PC-3 (cell line): Measurements from ENCODE around the gene PTH2. TPM values are rescaled to one million over a fixed set of nuclear protein-coding genes. Genes with fewer than 3 reads are reported as not detected.

Experiments
- ATAC-seq: fragments of 200-7000 bp; cut with Tn5 transposase; 2 replicates; pipeline ENCODE4 v1.9.1; 2020; ENCODE audit warnings: mild to moderate bottlenecking, moderate library complexity
- BruUV-seq: library from RNA; stranded (reverse); fragments of 400-500 nt; replicated peaks from 2 replicates; lab custom pipeline; 2021; lab: Mats Ljungman, UMichigan
- CTCF ChIA-PET: fragments of 300-600 bp; sonication (Branson Sonifier 250); formaldehyde crosslinking; loops from one replicate; lab custom pipeline; 2022; ENCODE audit warnings: antibody characterized with exemption; lab: Charles Lee
- POLR2A ChIA-PET: fragments of 300-600 bp; sonication (Branson Sonifier 250); formaldehyde crosslinking; loops from one replicate; lab custom pipeline; 2022; ENCODE audit warnings: antibody characterized with exemption; ENCODE audit not compliant: unreplicated experiment; lab: Charles Lee
- DNase-seq: peaks from one replicate; pipeline ENCODE4 v3.0.0-alpha.2; 2015
- H2AFZ ChIP-seq: fragments of 300-600 bp; sonication (generic); 2 replicates; pipeline ENCODE4 v1.6.0; 2016; ENCODE audit warnings: antibody characterized with exemption, low read length
- H3F3A ChIP-seq: fragments of 300-600 bp; sonication (generic); one replicate; pipeline ENCODE4 v1.6.0; 2017; ENCODE audit warnings: antibody characterized with exemption, low read length, control low read depth, mild to moderate bottlenecking; ENCODE audit not compliant: unreplicated experiment
- H3K27ac ChIP-seq: fragments of 300-600 bp; sonication (generic); 2 replicates; pipeline ENCODE4 v1.5.1; 2016; ENCODE audit warnings: mild to moderate bottlenecking, low read length
- H3K27me3 ChIP-seq: fragments of 300-600 bp; sonication (generic); 2 replicates; pipeline ENCODE4 v1.6.1; 2016; ENCODE audit warnings: low read length, mixed read lengths
- H3K36me3 ChIP-seq: fragments of 300-600 bp; sonication (generic); 2 replicates; pipeline ENCODE4 v1.6.1; 2016; ENCODE audit warnings: low read depth, mixed run types, low read length, mixed read lengths
- H3K4me1 ChIP-seq: fragments of 300-600 bp; sonication (generic); 2 replicates; pipeline ENCODE4 v1.5.1; 2016; ENCODE audit warnings: low read length; ENCODE audit not compliant: insufficient read depth
- H3K4me2 ChIP-seq: fragments of 300-600 bp; sonication (generic); 2 replicates; pipeline ENCODE4 v1.6.0; 2016; ENCODE audit warnings: low read length
- H3K4me3 ChIP-seq: fragments of 300-600 bp; sonication (generic); 2 replicates; pipeline ENCODE4 v1.5.1; 2016; ENCODE audit warnings: mild to moderate bottlenecking, low read length, mixed read lengths
- H3K79me2 ChIP-seq: fragments of 300-600 bp; sonication (generic); 2 replicates; pipeline ENCODE4 v1.6.1; 2017; ENCODE audit warnings: low read length, mixed read lengths
- H3K9ac ChIP-seq: fragments of 300-600 bp; sonication (generic); 2 replicates; pipeline ENCODE4 v1.6.0; 2016; ENCODE audit warnings: mild to moderate bottlenecking, low read length
- H3K9me2 ChIP-seq: fragments of 300-600 bp; sonication (generic); replicated peaks from 2 replicates; pipeline ENCODE4 v1.6.1; 2016; ENCODE audit warnings: mixed run types, low read length, mixed read lengths
- H3K9me3 ChIP-seq: fragments of 300-600 bp; sonication (generic); 2 replicates; pipeline ENCODE4 v1.6.1; 2016; ENCODE audit warnings: low read length, mixed read lengths
- H4K20me1 ChIP-seq: fragments of 300-600 bp; sonication (generic); 2 replicates; pipeline ENCODE4 v1.6.1; 2016; ENCODE audit warnings: low read length, mixed read lengths
- CTCF ChIP-seq: fragments of 300-600 bp; sonication (generic); conservative IDR thresholded peaks from 2 replicates; pipeline ENCODE4 v1.5.1; 2017; ENCODE audit warnings: antibody characterized with exemption, low read depth, mild to moderate bottlenecking, low read length
- EZH2 ChIP-seq: fragments of 300-600 bp; sonication (generic); IDR thresholded peaks from one replicate; pipeline ENCODE4 v1.6.1; 2017; ENCODE audit warnings: antibody characterized with exemption, mild to moderate bottlenecking, low read length; ENCODE audit not compliant: unreplicated experiment
- EZH2phosphoT487 ChIP-seq: fragments of 300-600 bp; sonication (generic); IDR thresholded peaks from 2 replicates; pipeline ENCODE4 v1.6.1; 2018; ENCODE audit warnings: mild to moderate bottlenecking, antibody characterized with exemption, low read length, borderline replicate concordance
- intact Hi-C: fragments of 100-400 bp; cut with micrococcal nuclease; formaldehyde crosslinking; loops from 2 replicates; pipeline ENCODE4 v1.9.0; 2023
- total RNA-seq: library from RNA; depleted of rRNA; stranded (reverse); fragments of >200 nt; gene quantifications from 2 replicates; pipeline ENCODE4 v1.2.3, GENCODE V29; 2014

PTH2 gene
- total RNA-seq, 1 experiment from 2014 or later = not detected

DNA sequence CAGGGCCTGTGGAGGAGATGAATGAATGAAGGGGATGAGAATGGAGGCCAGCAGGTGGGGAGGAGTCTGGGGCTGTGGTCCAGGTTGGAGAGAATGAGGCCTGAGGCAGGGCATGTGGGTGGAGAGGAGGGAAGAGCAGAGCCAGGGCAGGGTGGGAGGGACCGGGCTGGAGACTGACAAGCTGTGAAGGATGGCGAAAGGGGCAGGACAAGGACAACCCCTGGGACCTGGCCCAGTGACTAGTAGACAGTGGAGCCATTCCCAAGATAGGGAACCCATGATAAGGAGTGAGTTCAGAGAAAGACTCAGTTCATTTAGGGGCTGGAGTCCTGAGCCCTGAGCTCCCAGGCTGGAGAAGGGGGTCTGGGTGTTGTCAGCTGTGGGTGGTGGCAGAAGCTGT, 3.0 kb downstream of the PTH2 start:
- no peaks in the 10 kb centered on the region for H3K4me1 ChIP-seq
- H3K9ac ChIP-seq = no peak overlapping the region
- H3K27me3 ChIP-seq = peaks cover 97% of the 10 kb centered on the region
- TF ChIP-seq EZH2phosphoT487 (no peak), CTCF (no peak), EZH2 (no peak)
- no peak overlapping the region for H3K27ac ChIP-seq
- H3K9me3 ChIP-seq = no peaks in the 10 kb centered on the region
- no peak overlapping the region for H3K4me2 ChIP-seq
- H3K9me2 ChIP-seq = no peaks in the 10 kb centered on the region
- no peaks in the 10 kb centered on the region for H3K36me3 ChIP-seq
- ChIA-PET POLR2A (no interaction called here), CTCF (no interaction called here)
- no TSS peak for BruUV-seq
- no peak overlapping the region for H2AFZ ChIP-seq
- H3K4me3 ChIP-seq = no peak overlapping the region
- no peak for DNase-seq
- no peak for ATAC-seq
- H3F3A ChIP-seq = no peaks in the 10 kb centered on the region
- intact Hi-C loops = no loop called here
- no peaks in the 10 kb centered on the region for H3K79me2 ChIP-seq
- H4K20me1 ChIP-seq = no peaks in the 10 kb centered on the region

DNA sequence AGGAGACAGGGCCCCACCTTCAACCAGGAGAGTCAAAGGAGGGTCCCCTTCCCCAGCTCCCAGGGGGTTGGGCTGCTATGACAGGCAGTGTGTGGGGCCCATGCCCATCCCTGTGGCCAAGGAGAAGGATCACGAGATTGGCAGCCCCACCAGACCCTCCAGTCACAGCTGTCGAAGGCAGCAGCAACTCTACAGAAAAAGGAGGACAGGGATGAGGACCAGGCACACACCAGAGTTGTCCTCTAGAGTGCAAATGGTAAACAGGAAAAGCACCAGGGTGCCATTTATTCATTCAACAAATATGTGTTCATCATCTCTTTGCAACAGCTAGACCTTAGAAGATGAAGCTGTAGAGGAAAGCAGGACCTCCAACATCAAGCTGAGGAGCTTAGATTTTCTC, 4.1 kb downstream of the PTH2 start:
- Histone ChIP-seq H3K4me2 (no peak overlapping the region), H3K36me3 (no peaks in the 10 kb centered on the region), H3K27me3 (peaks cover 87% of the 10 kb centered on the region), H3K79me2 (no peaks in the 10 kb centered on the region), H3K27ac (no peak overlapping the region), H3K9me2 (no peaks in the 10 kb centered on the region), H4K20me1 (no peaks in the 10 kb centered on the region), H2AFZ (no peak overlapping the region), H3K4me1 (no peaks in the 10 kb centered on the region), H3K4me3 (no peak overlapping the region), H3K9me3 (no peaks in the 10 kb centered on the region), H3F3A (no peaks in the 10 kb centered on the region), H3K9ac (no peak overlapping the region)
- intact Hi-C loops = no loop called here
- TF ChIP-seq EZH2 (no peak), EZH2phosphoT487 (no peak), CTCF (no peak)
- ATAC-seq = no peak
- ChIA-PET CTCF (no interaction called here), POLR2A (no interaction called here)
- BruUV-seq = no TSS peak
- no peak for DNase-seq

DNA sequence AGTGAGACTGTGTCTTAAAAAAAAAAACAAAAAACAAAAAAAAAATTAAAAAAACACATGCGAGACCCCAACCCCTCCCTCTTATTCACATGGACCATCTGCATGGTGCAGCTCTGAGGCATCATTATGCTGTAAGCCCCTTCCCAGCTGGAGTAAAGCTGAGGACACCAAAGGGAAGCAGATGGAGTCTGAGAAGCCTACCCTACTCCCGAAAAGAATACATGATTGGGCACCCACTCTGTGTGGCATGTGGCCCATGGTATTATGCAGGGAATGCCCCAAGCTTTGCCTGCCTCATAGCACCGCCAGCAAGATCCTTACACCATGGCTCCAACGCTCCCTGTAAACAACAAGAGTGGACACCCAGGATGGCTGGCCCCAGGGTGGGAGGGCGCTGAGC, 4.7 kb downstream of the PTH2 start:
- Histone ChIP-seq H3K4me3 (no peak overlapping the region), H3F3A (no peaks in the 10 kb centered on the region), H2AFZ (no peak overlapping the region), H4K20me1 (no peaks in the 10 kb centered on the region), H3K27me3 (peaks cover 81% of the 10 kb centered on the region), H3K4me1 (no peaks in the 10 kb centered on the region), H3K9me2 (no peaks in the 10 kb centered on the region), H3K36me3 (no peaks in the 10 kb centered on the region), H3K4me2 (no peak overlapping the region), H3K9me3 (no peaks in the 10 kb centered on the region), H3K27ac (no peak overlapping the region), H3K79me2 (no peaks in the 10 kb centered on the region), H3K9ac (no peak overlapping the region)
- intact Hi-C loops = no loop called here
- DNase-seq (no peak), ATAC-seq (no peak)
- ChIA-PET POLR2A (no interaction called here), CTCF (no interaction called here)
- TF ChIP-seq CTCF (no peak), EZH2phosphoT487 (no peak), EZH2 (no peak)
- no TSS peak for BruUV-seq
